ENCODE results near the gene TOX4. TPM values are rescaled to one million over a fixed set of nuclear protein-coding genes. Genes with fewer than 3 reads are reported as not detected.

Gene TOX4
- total and polyA plus RNA-seq, 2 donors (not counting 1 experiment from before 2014, with no cell fraction given), result 33.6 to 74.1 TPM

DNA sequence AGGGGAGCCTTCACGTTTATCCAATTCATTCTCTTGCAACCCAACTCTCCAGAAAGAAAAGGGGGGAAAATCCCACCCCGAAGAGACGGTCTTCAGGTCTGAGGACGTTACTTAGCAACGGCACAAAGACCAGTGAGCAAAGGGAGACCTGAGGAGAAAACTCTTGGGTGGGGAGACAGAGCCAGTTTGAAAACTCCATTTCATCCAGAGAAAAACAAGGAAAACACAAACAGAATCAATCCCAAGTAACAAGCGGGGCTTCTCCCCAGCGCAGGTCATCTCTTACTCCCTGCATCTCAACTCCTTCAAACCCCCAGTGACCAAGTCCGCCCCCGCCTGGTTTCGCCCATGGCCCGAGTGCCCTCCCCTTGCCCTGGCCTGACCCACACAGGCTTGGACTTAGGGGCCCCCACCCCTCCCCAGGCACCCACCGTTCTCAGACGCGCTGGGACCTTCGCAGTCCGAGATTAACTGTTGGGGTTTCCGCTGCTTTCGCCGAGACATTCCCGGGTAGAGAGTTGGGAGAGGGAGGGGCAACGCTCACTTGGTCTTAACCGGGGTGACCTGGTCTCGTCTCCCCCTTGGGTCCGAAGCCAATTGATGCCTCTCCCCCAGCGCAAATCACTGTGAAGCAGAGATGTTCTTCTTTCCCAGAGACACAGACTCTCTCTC is 59.6 kb downstream of the TOX4 start:
- Histone ChIP-seq H3K4me2 (replicated peaks; ENCODE audit: low read depth, low read length, poor library complexity, severe bottlenecking) (peak overlapping the region; percentile 31), H3K9me3 (ENCODE audit: control extremely low read depth in 1 of 3, control insufficient read depth in 2 of 3, insufficient read depth in 1 of 3, low read length in 2 of 3) (no peaks in the 10 kb centered on the region), H3K36me3 (replicated peaks in 1 of 2; ENCODE audit: control extremely low read depth in 1 of 2, control insufficient read depth in 1 of 2, extremely low read depth in 1 of 2, insufficient read depth in 2 of 2, low read length in 1 of 2) (no peaks in the 10 kb centered on the region), H4K20me1 (ENCODE audit: control insufficient read depth, insufficient read depth, low read length, poor library complexity, severe bottlenecking) (no peaks in the 10 kb centered on the region), H3K27me3 (replicated peaks in 1 of 4; ENCODE audit: control extremely low read depth in 1 of 4, control insufficient read depth in 3 of 4, insufficient read depth in 4 of 4, low read length in 3 of 4) (peaks cover 0 to 41% (median 34%) of the 10 kb centered on the region in 4 experiments), H3K4me1 (ENCODE audit: control insufficient read depth in 2 of 2, insufficient read depth in 2 of 2, low read length in 2 of 2) (peaks cover 8 to 10% of the 10 kb centered on the region in 2 donors), H2AFZ (ENCODE audit: insufficient read depth, low read depth, low read length, poor library complexity, severe bottlenecking) (peak overlapping the region; percentile 60), H3K4me3 (ENCODE audit: control extremely low read depth in 1 of 5, extremely low read depth in 1 of 5, insufficient read depth in 1 of 5, low read depth in 2 of 5, low read length in 4 of 5) (no peak overlapping the region), H3K27ac (ENCODE audit: low read length in 2 of 2) (no peak overlapping the region), H3K9ac (ENCODE audit: low read length) (peak overlapping the region; percentile 12), H3K79me2 (ENCODE audit: control insufficient read depth, insufficient read depth, low read length) (no peaks in the 10 kb centered on the region)
- Mint-ChIP-seq H3K4me1 (peaks cover 12% of the 10 kb centered on the region), H3K4me3 (peak overlapping the region; percentile 30), H3K27ac (no peak overlapping the region), H3K9me3 (ENCODE audit: insufficient read depth) (no peaks in the 10 kb centered on the region), H3K27me3 (peaks cover 63% of the 10 kb centered on the region)
- 9% methylated on average over 18 of the region's 25 CpGs for WGBS (ENCODE audit: insufficient coverage)
- POLR2A ChIA-PET, result no interaction called here
- ATAC-seq (ENCODE audit: low read depth), result no peak
- intact Hi-C loops (cut with micrococcal nuclease), result no loop called here
- TF ChIP-seq, protein P1, sequence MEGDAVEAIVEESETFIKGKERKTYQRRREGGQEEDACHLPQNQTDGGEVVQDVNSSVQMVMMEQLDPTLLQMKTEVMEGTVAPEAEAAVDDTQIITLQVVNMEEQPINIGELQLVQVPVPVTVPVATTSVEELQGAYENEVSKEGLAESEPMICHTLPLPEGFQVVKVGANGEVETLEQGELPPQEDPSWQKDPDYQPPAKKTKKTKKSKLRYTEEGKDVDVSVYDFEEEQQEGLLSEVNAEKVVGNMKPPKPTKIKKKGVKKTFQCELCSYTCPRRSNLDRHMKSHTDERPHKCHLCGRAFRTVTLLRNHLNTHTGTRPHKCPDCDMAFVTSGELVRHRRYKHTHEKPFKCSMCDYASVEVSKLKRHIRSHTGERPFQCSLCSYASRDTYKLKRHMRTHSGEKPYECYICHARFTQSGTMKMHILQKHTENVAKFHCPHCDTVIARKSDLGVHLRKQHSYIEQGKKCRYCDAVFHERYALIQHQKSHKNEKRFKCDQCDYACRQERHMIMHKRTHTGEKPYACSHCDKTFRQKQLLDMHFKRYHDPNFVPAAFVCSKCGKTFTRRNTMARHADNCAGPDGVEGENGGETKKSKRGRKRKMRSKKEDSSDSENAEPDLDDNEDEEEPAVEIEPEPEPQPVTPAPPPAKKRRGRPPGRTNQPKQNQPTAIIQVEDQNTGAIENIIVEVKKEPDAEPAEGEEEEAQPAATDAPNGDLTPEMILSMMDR (IDR thresholded peaks at IDR 0.05), result no peak
- TF ChIP-seq EZH2 (IDR thresholded peaks at IDR 0.05; ENCODE audit: borderline replicate concordance, insufficient read depth, low read depth, low read length, poor library complexity, severe bottlenecking), result no peak
- CTCF ChIA-PET, result no interaction called here
- DNase-seq, result no peak

DNA sequence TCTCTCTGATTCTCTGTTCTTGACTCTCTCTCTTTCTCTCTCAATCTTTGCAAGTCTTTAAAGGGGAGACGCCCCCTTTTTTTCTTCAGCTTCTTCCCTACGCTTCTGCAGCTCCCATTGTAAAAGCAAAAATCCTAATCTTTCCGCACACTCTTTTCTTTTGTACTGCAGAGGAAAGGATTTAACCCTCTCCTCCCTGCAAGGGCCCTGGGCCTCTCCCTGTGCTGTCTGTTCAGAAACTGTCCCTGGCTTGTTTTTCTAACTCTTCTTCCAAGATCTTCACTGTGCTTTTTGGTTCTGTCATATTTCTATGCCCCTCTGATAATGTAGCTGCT is 60.1 kb downstream of the TOX4 start:
- H3K4me1 Mint-ChIP-seq, result peaks cover 12% of the 10 kb centered on the region
- peaks cover 0 to 41% (median 34%) of the 10 kb centered on the region in 4 experiments for H3K27me3 ChIP-seq (replicated peaks in 1 of 4; ENCODE audit: control extremely low read depth in 1 of 4, control insufficient read depth in 3 of 4, insufficient read depth in 4 of 4, low read length in 3 of 4)
- peak overlapping the region; percentile 30 for H3K4me3 Mint-ChIP-seq
- H3K4me1 ChIP-seq (ENCODE audit: control insufficient read depth in 2 of 2, insufficient read depth in 2 of 2, low read length in 2 of 2), result peaks cover 8 to 10% of the 10 kb centered on the region in 2 donors
- intact Hi-C loops (cut with micrococcal nuclease), result no loop called here
- ATAC-seq (ENCODE audit: low read depth), result no peak
- H2AFZ ChIP-seq (ENCODE audit: insufficient read depth, low read depth, low read length, poor library complexity, severe bottlenecking), result peak overlapping the region; percentile 60
- no peak overlapping the region for H3K27ac ChIP-seq (ENCODE audit: low read length in 2 of 2)
- no peak for DNase-seq
- H3K27me3 Mint-ChIP-seq, result peaks cover 65% of the 10 kb centered on the region
- ChIA-PET POLR2A (no interaction called here), CTCF (no interaction called here)
- H4K20me1 ChIP-seq (ENCODE audit: control insufficient read depth, insufficient read depth, low read length, poor library complexity, severe bottlenecking), result no peaks in the 10 kb centered on the region
- no peaks in the 10 kb centered on the region for H3K36me3 ChIP-seq (replicated peaks in 1 of 2; ENCODE audit: control extremely low read depth in 1 of 2, control insufficient read depth in 1 of 2, extremely low read depth in 1 of 2, insufficient read depth in 2 of 2, low read length in 1 of 2)
- no peak overlapping the region for H3K9ac ChIP-seq (ENCODE audit: low read length)
- H3K9me3 ChIP-seq (ENCODE audit: control extremely low read depth in 1 of 3, control insufficient read depth in 2 of 3, insufficient read depth in 1 of 3, low read length in 2 of 3), result no peaks in the 10 kb centered on the region
- no peak overlapping the region for H3K27ac Mint-ChIP-seq
- 75% methylated on average over 1 of the region's 3 CpGs for WGBS (ENCODE audit: insufficient coverage)
- no peak overlapping the region for H3K4me3 ChIP-seq (ENCODE audit: control extremely low read depth in 1 of 5, extremely low read depth in 1 of 5, insufficient read depth in 1 of 5, low read depth in 2 of 5, low read length in 4 of 5)
- H3K4me2 ChIP-seq (replicated peaks; ENCODE audit: low read depth, low read length, poor library complexity, severe bottlenecking), result peak overlapping the region; percentile 31
- H3K9me3 Mint-ChIP-seq (ENCODE audit: insufficient read depth), result no peaks in the 10 kb centered on the region
- no peak for TF ChIP-seq EZH2 (IDR thresholded peaks at IDR 0.05; ENCODE audit: borderline replicate concordance, insufficient read depth, low read depth, low read length, poor library complexity, severe bottlenecking)
- TF ChIP-seq, protein P1 (IDR thresholded peaks at IDR 0.05), result no peak
- H3K79me2 ChIP-seq (ENCODE audit: control insufficient read depth, insufficient read depth, low read length), result no peaks in the 10 kb centered on the region
